Vagina (tissue), 2 donors: ENCODE measurements around the gene ADGRA3. TPM values are rescaled to one million over a fixed set of nuclear protein-coding genes. Genes with fewer than 3 reads are reported as not detected.

Source experiments
- DNase-seq, 2 donors: peaks; one replicate each; pipeline ENCODE4 v3.0.0-alpha.2; 2017; ENCODE audit errors: extremely low spot score in 2 of 2
- H3K27ac ChIP-seq: fragments of 200-600 bp; sonication (generic); one replicate; pipeline ENCODE4 v1.5.1; 2019
- H3K27me3 ChIP-seq: fragments of 200-600 bp; sonication (generic); one replicate; pipeline ENCODE4 v1.5.1; 2019
- H3K36me3 ChIP-seq, 2 donors: fragments of 200-600 bp; sonication (generic); one replicate each; pipeline ENCODE4 v1.5.1; 2017 to 2019
- H3K4me1 ChIP-seq: fragments of 200-600 bp; sonication (generic); one replicate; pipeline ENCODE4 v1.5.1; 2019
- H3K4me3 ChIP-seq, 2 donors: fragments of 200-600 bp; sonication (generic); 1 replicate in 1 of 2; 2 replicates in 1 of 2; pipeline ENCODE4 v1.5.1; 2016 to 2019
- H3K9me3 ChIP-seq: fragments of 200-600 bp; sonication (generic); one replicate; pipeline ENCODE4 v1.5.1; 2019
- POLR2A ChIP-seq, 2 donors: fragments of 450-650 bp; IDR thresholded peaks; one replicate each; pipeline ENCODE4 v1.6.1; 2017; ENCODE audit warnings: antibody characterized with exemption in 2 of 2, mild to moderate bottlenecking in 2 of 2, moderate library complexity in 2 of 2
- POLR2AphosphoS5 ChIP-seq, 2 donors: sonication (generic); formaldehyde crosslinking; IDR thresholded peaks; one replicate each; pipeline ENCODE4 v1.9.0; 2017; ENCODE audit warnings: antibody characterized with exemption in 2 of 2, mild to moderate bottlenecking in 2 of 2, low read depth in 1 of 2; ENCODE audit not compliant: insufficient read depth in 1 of 2
- intact Hi-C: fragments of 100-400 bp; cut with DNase I; formaldehyde crosslinking; loops from one replicate; pipeline ENCODE4 v1.15.1; 2023
- total RNA-seq: library from RNA; depleted of rRNA; stranded (reverse); fragments of >200 nt; gene quantifications from one replicate; pipeline ENCODE4 v1.2.3, GENCODE V29; 2016
- TF ChIP-seq, protein P1 (sequence below), 3 experiments: fragments of 450-650 bp in 2 of 3; fragments of 200-600 bp in 1 of 3; sonication (generic) in 1 of 3; IDR thresholded peaks; one replicate each; pipeline ENCODE4 v1.5.1; 2017 to 2019; ENCODE audit warnings: antibody characterized with exemption in 3 of 3, mild to moderate bottlenecking in 2 of 3, moderate library complexity in 2 of 3

The ADGRA3 gene
- total RNA-seq, 1 donor from 2014 or later = 23.3 TPM

DNA sequence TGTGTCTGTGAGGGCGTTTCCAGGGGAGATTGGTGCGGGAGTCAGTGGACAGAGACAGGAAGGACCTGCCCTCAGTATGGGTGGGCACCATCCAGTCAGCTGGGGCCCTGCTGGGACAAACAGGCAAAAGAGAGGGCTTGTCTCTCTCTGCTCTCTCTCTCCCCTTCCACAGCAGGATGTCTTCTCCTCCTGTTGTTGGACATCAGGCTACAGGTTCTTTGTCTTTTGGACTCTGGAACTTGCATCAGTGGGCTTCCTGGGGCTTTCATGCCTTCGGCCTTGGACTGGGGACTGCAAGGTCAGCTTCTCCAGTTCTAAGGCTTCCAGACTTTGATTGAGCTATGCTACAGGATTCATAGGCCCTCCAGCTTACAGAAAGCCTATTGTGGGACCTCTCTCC lies 59.6 kb downstream of the ADGRA3 start:
- intact Hi-C loops = no loop called here
- no peaks in the 10 kb centered on the region for H3K36me3 ChIP-seq
- H3K4me1 ChIP-seq = no peaks in the 10 kb centered on the region
- TF ChIP-seq POLR2A (IDR thresholded peaks at IDR 0.05) (no peak), POLR2AphosphoS5 (IDR thresholded peaks at IDR 0.05; ENCODE audit: insufficient read depth in 1 of 2, low read depth in 1 of 2) (no peak)
- TF ChIP-seq, protein P1, sequence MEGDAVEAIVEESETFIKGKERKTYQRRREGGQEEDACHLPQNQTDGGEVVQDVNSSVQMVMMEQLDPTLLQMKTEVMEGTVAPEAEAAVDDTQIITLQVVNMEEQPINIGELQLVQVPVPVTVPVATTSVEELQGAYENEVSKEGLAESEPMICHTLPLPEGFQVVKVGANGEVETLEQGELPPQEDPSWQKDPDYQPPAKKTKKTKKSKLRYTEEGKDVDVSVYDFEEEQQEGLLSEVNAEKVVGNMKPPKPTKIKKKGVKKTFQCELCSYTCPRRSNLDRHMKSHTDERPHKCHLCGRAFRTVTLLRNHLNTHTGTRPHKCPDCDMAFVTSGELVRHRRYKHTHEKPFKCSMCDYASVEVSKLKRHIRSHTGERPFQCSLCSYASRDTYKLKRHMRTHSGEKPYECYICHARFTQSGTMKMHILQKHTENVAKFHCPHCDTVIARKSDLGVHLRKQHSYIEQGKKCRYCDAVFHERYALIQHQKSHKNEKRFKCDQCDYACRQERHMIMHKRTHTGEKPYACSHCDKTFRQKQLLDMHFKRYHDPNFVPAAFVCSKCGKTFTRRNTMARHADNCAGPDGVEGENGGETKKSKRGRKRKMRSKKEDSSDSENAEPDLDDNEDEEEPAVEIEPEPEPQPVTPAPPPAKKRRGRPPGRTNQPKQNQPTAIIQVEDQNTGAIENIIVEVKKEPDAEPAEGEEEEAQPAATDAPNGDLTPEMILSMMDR (IDR thresholded peaks at IDR 0.05) = no peak
- no peak for DNase-seq
- no peaks in the 10 kb centered on the region for H3K9me3 ChIP-seq
- H3K27me3 ChIP-seq = no peaks in the 10 kb centered on the region
- H3K27ac ChIP-seq = no peak overlapping the region
- H3K4me3 ChIP-seq = no peak overlapping the region

DNA sequence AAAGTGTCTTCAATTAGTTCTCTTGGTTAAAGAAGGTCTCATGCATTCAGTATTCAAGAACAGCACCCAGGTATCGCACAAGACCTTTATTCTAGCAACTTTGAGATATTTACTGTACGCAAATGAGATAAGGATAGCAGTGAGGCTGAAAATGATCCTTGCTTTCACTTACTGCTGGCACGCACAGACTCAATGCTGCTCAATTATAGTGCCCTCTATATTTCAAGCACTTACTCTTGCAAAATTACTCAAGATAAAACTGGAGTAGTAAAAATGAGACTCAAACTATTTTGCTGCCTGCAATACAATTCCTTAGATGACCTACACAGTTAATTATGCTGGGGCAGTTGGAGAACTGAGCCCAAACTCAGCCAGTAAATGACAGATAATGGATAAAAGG lies 60.9 kb downstream of the ADGRA3 start:
- H3K4me1 ChIP-seq = no peaks in the 10 kb centered on the region
- H3K9me3 ChIP-seq = no peaks in the 10 kb centered on the region
- H3K36me3 ChIP-seq = no peaks in the 10 kb centered on the region
- DNase-seq = no peak
- H3K27me3 ChIP-seq = no peaks in the 10 kb centered on the region
- intact Hi-C loops = no loop called here
- no peak overlapping the region for H3K27ac ChIP-seq
- TF ChIP-seq, protein P1 (IDR thresholded peaks at IDR 0.05) = no peak
- no peak for TF ChIP-seq POLR2A (IDR thresholded peaks at IDR 0.05)
- no peak for TF ChIP-seq POLR2AphosphoS5 (IDR thresholded peaks at IDR 0.05; ENCODE audit: insufficient read depth in 1 of 2, low read depth in 1 of 2)
- H3K4me3 ChIP-seq = no peak overlapping the region

DNA sequence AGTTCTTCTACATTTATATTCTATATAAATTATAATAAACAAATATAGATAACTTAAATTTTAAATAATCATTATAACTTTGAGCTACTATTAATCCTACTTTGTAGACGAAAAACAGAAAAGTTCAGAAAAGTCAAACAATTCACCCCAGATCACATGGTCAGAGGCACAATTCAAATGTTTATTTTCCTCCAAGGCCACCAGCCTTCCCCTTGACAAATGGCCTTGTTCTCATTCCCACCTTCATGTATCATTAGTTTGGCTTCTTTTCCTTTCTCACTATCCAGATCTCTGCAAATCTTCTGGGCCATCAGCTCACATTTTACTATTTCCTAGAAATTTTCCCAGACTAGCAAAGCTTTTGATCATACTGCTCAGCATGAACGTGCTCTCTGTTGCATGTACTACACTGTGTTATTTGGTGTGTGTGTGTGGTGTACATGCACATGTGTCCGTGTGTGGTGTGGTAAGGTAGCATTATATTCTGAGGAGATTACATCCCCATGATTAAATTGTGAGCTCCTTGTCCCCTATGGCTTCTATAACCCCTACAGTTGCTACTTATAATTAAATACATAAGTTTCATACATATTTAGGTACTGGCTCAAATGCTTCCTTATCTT lies 61.5 kb downstream of the ADGRA3 start:
- TF ChIP-seq POLR2AphosphoS5 (IDR thresholded peaks at IDR 0.05; ENCODE audit: insufficient read depth in 1 of 2, low read depth in 1 of 2) (no peak), POLR2A (IDR thresholded peaks at IDR 0.05) (no peak)
- TF ChIP-seq, protein P1 (IDR thresholded peaks at IDR 0.05) = no peak
- DNase-seq = no peak
- Histone ChIP-seq H3K27me3 (no peaks in the 10 kb centered on the region), H3K27ac (no peak overlapping the region), H3K4me3 (no peak overlapping the region), H3K4me1 (no peaks in the 10 kb centered on the region), H3K9me3 (no peaks in the 10 kb centered on the region), H3K36me3 (no peaks in the 10 kb centered on the region)
- intact Hi-C loops = no loop called here

DNA sequence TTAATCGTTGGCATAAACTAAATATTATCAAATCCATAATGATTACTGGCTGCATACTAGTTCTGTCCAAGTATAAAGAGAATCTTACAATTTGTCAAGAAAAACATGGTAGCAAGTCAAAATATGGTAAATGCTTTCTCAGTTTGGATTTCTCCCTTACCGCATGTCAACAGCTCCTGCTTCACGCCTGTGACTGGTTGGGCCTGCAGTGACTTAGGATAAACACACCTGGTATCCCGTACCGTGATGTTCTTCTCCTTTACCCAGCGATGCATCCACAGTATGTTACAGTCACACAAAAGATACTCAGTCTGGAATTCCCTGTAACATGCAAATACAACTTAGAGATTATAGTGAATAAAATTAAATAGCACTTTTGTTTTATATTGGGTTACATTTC lies 71.1 kb downstream of the ADGRA3 start:
- Histone ChIP-seq H3K9me3 (no peaks in the 10 kb centered on the region), H3K36me3 (peaks cover 0 to 20% of the 10 kb centered on the region in 2 donors), H3K4me3 (no peak overlapping the region), H3K27ac (no peak overlapping the region), H3K4me1 (no peaks in the 10 kb centered on the region), H3K27me3 (no peaks in the 10 kb centered on the region)
- TF ChIP-seq, protein P1 (IDR thresholded peaks at IDR 0.05) = no peak
- TF ChIP-seq POLR2A (IDR thresholded peaks at IDR 0.05) = no peak
- no peak for TF ChIP-seq POLR2AphosphoS5 (IDR thresholded peaks at IDR 0.05; ENCODE audit: insufficient read depth in 1 of 2, low read depth in 1 of 2)
- intact Hi-C loops = no loop called here
- no peak for DNase-seq

DNA sequence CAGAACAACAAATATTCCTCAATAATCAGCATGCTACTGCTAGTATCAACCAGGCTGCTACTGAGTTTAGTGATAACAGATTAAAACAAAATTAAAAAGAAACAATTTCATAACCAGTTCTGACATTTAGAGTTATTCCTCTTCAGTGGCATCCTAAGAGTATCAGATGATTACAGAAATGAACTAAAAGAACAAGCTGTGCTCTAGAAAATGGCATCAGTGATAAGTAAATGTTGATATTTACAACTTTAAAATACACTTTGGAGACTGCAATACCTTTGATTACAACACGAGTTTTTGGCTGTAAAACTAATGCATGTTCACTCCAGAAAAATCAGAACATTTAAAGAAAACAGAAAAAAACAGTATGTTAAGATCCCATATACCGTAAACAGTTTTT lies 72.9 kb downstream of the ADGRA3 start:
- DNase-seq = no peak
- Histone ChIP-seq H3K4me3 (no peak overlapping the region), H3K9me3 (no peaks in the 10 kb centered on the region), H3K36me3 (peaks cover 0 to 14% of the 10 kb centered on the region in 2 donors), H3K27ac (no peak overlapping the region), H3K4me1 (no peaks in the 10 kb centered on the region), H3K27me3 (no peaks in the 10 kb centered on the region)
- no peak for TF ChIP-seq POLR2A (IDR thresholded peaks at IDR 0.05)
- TF ChIP-seq, protein P1 (IDR thresholded peaks at IDR 0.05) = no peak
- no peak for TF ChIP-seq POLR2AphosphoS5 (IDR thresholded peaks at IDR 0.05; ENCODE audit: insufficient read depth in 1 of 2, low read depth in 1 of 2)
- intact Hi-C loops = no loop called here
